Esophagus squamous epithelium (tissue), 4 donors: ENCODE measurements around the gene TMEM184C.

ENCODE experiments used
- CTCF ChIP-seq, 6 experiments: fragments of 450-650 bp in 4 of 6; fragments of 200-600 bp in 2 of 6; sonication (generic) in 2 of 6; IDR thresholded peaks; one replicate each; pipeline ENCODE4 v1.5.1; 2016 to 2019; ENCODE audit warnings: antibody characterized with exemption in 6 of 6, mild to moderate bottlenecking in 4 of 6, moderate library complexity in 4 of 6
- POLR2A ChIP-seq, 4 donors: fragments of 450-650 bp; IDR thresholded peaks; one replicate each; pipeline ENCODE4 v1.6.1; 2017; ENCODE audit warnings: antibody characterized with exemption in 4 of 4, mild to moderate bottlenecking in 4 of 4, moderate library complexity in 3 of 4

DNA sequence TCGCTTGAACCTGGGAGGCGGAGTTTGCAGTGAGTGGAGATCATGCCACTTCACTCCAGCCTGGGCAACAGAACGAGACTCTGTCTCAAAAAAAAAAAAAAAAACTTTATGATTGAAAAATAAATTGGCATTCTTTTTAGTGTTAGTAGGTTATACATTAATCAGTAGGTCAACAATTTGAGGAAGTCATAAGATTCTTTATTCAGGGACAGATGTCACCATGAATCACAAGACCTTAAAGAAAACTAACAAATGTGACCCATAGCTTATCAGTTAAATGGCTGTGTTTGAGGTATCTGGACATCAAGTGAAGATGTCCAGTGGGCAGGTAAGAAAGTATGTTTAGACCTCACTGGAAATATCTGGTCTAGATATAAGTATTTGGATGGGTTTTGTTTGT lies 76.0 kb downstream of the TMEM184C start:
- TF ChIP-seq CTCF (IDR thresholded peaks at IDR 0.05) (no peak), POLR2A (IDR thresholded peaks at IDR 0.05) (no peak)
